ENCODE measurements around the gene PREX1. TPM values are rescaled to one million over a fixed set of nuclear protein-coding genes. Genes with fewer than 3 reads are reported as not detected.

The PREX1 gene
- polyA plus RNA-seq, 1 donor (not counting 4 experiments of a cell fraction or from before 2014, with no cell fraction given): 0.22 TPM

DNA sequence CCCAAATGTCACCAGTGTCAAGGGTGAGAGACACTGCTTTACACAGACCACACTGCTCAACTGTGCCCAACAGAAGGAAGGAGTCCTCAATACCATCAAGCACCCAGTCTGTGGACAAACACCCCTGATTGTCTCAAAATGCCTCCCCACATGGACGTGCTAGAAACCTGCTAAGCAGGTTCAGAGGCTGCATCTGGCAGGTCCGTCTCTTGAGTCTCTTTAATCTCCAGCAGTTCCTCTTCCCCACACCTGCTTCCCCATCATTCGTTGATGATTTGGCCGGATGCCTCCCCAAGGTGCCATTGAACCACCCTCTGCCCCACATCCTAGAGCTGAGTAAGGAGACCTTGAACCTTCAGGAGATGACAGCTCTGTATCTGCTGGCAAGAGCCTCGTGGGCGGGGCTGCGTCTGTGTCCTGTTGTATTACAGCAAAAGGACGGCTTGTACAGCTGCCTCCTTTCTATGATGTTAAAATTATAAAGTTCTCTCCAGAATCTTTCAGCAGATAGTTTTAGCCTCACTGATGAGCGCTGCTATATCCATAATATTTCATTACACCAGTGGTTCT is 179.2 kb downstream of the PREX1 start:
- H3K27me3 ChIP-seq (ENCODE audit: control insufficient read depth, extremely low read depth, insufficient read depth, low read length): peaks cover 7% of the 10 kb centered on the region
- H3K27ac ChIP-seq (ENCODE audit: control insufficient read depth, insufficient read depth, low read length): no peak overlapping the region
- H2AFZ ChIP-seq (ENCODE audit: control insufficient read depth, low read length): no peak overlapping the region
- TF ChIP-seq EZH2 (IDR thresholded peaks at IDR 0.05; ENCODE audit: low read length): no peak
- TF ChIP-seq, protein P1, sequence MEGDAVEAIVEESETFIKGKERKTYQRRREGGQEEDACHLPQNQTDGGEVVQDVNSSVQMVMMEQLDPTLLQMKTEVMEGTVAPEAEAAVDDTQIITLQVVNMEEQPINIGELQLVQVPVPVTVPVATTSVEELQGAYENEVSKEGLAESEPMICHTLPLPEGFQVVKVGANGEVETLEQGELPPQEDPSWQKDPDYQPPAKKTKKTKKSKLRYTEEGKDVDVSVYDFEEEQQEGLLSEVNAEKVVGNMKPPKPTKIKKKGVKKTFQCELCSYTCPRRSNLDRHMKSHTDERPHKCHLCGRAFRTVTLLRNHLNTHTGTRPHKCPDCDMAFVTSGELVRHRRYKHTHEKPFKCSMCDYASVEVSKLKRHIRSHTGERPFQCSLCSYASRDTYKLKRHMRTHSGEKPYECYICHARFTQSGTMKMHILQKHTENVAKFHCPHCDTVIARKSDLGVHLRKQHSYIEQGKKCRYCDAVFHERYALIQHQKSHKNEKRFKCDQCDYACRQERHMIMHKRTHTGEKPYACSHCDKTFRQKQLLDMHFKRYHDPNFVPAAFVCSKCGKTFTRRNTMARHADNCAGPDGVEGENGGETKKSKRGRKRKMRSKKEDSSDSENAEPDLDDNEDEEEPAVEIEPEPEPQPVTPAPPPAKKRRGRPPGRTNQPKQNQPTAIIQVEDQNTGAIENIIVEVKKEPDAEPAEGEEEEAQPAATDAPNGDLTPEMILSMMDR (optimal IDR thresholded peaks at IDR 0.05 in 1 of 3, IDR thresholded peaks at IDR 0.05 in 1 of 3, conservative IDR thresholded peaks at IDR 0.05 in 1 of 3; ENCODE audit: extremely low read depth in 1 of 3, insufficient read depth in 2 of 3, low read length in 3 of 3): no peak
- H3K4me2 ChIP-seq (ENCODE audit: control insufficient read depth, extremely low read depth, insufficient read depth, low read depth, low read length): no peak overlapping the region
- H3K4me1 ChIP-seq (ENCODE audit: control insufficient read depth, extremely low read depth, insufficient read depth, low read length): no peaks in the 10 kb centered on the region
- no peaks in the 10 kb centered on the region for H3K9me1 ChIP-seq (ENCODE audit: control insufficient read depth, extremely low read depth, insufficient read depth, low read length)
- no peak overlapping the region for H3K9ac ChIP-seq (ENCODE audit: control insufficient read depth, extremely low read depth, insufficient read depth, low read length)
- H4K20me1 ChIP-seq (ENCODE audit: control insufficient read depth, extremely low read depth, insufficient read depth, low read length): no peaks in the 10 kb centered on the region
- FAIRE-seq: no peak
- no peaks in the 10 kb centered on the region for H3K79me2 ChIP-seq (ENCODE audit: control insufficient read depth, insufficient read depth, low read length)
- no peak overlapping the region for H3K4me3 ChIP-seq (ENCODE audit: control insufficient read depth in 2 of 3, extremely low read depth in 1 of 3, insufficient read depth in 2 of 3, low read depth in 1 of 3, low read length in 3 of 3)
- H3K36me3 ChIP-seq (ENCODE audit: control insufficient read depth in 2 of 2, extremely low read depth in 1 of 2, insufficient read depth in 2 of 2, low read length in 2 of 2): no peaks in the 10 kb centered on the region
- dilution Hi-C loops (cut with MboI; ENCODE audit: extremely low pct_ligation_motif_present, low sequenced_read_pairs): no loop called here
- no peaks in the 10 kb centered on the region for H3K9me3 ChIP-seq (ENCODE audit: control insufficient read depth, low read depth, low read length)
- DNase-seq (ENCODE audit: low read depth, low spot score): no peak

DNA sequence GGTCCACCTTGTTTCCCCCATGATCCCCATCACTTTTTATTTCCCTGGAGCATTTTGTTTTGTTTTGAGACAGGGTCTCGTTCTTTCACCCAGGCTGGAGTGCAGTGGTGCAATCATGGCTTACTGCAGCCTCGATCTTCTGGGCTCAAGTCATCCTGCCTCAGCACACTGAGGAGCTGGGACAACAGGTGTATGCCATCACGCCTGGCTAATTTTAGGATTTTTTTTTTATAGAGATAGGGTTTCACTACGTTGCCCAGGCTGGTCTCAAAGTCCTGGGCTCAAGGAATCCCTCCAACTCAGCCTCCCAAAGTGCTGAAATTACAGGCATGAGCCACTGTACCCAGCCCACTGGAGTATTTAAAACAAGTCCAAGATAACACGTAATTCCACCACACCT is 179.9 kb downstream of the PREX1 start:
- dilution Hi-C loops (cut with MboI; ENCODE audit: extremely low pct_ligation_motif_present, low sequenced_read_pairs): no loop called here
- no peaks in the 10 kb centered on the region for H3K36me3 ChIP-seq (ENCODE audit: control insufficient read depth in 2 of 2, extremely low read depth in 1 of 2, insufficient read depth in 2 of 2, low read length in 2 of 2)
- H3K79me2 ChIP-seq (ENCODE audit: control insufficient read depth, insufficient read depth, low read length): no peaks in the 10 kb centered on the region
- H3K27me3 ChIP-seq (ENCODE audit: control insufficient read depth, extremely low read depth, insufficient read depth, low read length): peaks cover 7% of the 10 kb centered on the region
- no peaks in the 10 kb centered on the region for H4K20me1 ChIP-seq (ENCODE audit: control insufficient read depth, extremely low read depth, insufficient read depth, low read length)
- H3K4me2 ChIP-seq (ENCODE audit: control insufficient read depth, extremely low read depth, insufficient read depth, low read depth, low read length): no peak overlapping the region
- DNase-seq (ENCODE audit: low read depth, low spot score): no peak
- no peak for FAIRE-seq
- no peak overlapping the region for H2AFZ ChIP-seq (ENCODE audit: control insufficient read depth, low read length)
- H3K4me3 ChIP-seq (ENCODE audit: control insufficient read depth in 2 of 3, extremely low read depth in 1 of 3, insufficient read depth in 2 of 3, low read depth in 1 of 3, low read length in 3 of 3): no peak overlapping the region
- no peaks in the 10 kb centered on the region for H3K9me3 ChIP-seq (ENCODE audit: control insufficient read depth, low read depth, low read length)
- H3K9ac ChIP-seq (ENCODE audit: control insufficient read depth, extremely low read depth, insufficient read depth, low read length): no peak overlapping the region
- no peak for TF ChIP-seq EZH2 (IDR thresholded peaks at IDR 0.05; ENCODE audit: low read length)
- TF ChIP-seq, protein P1 (optimal IDR thresholded peaks at IDR 0.05 in 1 of 3, IDR thresholded peaks at IDR 0.05 in 1 of 3, conservative IDR thresholded peaks at IDR 0.05 in 1 of 3; ENCODE audit: extremely low read depth in 1 of 3, insufficient read depth in 2 of 3, low read length in 3 of 3): no peak
- H3K4me1 ChIP-seq (ENCODE audit: control insufficient read depth, extremely low read depth, insufficient read depth, low read length): no peaks in the 10 kb centered on the region
- H3K27ac ChIP-seq (ENCODE audit: control insufficient read depth, insufficient read depth, low read length): no peak overlapping the region
- no peaks in the 10 kb centered on the region for H3K9me1 ChIP-seq (ENCODE audit: control insufficient read depth, extremely low read depth, insufficient read depth, low read length)
